ENCODE data around the gene RTKN2.
A peak's percentile ranks its signal among the peaks of the same experiment; 100 is the strongest.
"Not testable (repeated sequence)": the region's sequence is repeated elsewhere in the genome, so short reads cannot be mapped to it uniquely, and the experiment has no call there.

The RTKN2 gene

GRCh38 chr10:62258926-62259325 lies 9.7 kb downstream of the RTKN2 start:
- DNase-seq (ENCODE audit: low read depth), result no peak

DNA sequence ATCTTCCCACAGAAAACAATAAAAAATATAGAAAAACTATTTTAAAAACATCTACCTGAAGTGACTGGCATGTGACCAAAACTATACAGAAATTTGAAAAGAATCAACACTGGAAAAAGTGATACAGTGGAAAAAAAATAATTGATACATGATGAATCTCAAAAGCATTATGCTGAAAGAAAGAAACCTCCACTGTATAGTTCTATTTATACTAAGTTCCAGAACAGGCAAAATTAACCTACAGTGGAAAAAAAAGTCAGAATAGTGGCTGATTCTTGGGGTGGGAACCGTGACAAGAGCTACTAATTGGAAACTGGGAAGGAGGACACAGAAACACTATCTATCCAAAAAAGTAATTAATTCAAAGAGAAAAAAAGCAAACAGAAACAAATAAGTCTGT lies 14.9 kb downstream of the RTKN2 start:
- DNase-seq (ENCODE audit: low read depth), result no peak

DNA sequence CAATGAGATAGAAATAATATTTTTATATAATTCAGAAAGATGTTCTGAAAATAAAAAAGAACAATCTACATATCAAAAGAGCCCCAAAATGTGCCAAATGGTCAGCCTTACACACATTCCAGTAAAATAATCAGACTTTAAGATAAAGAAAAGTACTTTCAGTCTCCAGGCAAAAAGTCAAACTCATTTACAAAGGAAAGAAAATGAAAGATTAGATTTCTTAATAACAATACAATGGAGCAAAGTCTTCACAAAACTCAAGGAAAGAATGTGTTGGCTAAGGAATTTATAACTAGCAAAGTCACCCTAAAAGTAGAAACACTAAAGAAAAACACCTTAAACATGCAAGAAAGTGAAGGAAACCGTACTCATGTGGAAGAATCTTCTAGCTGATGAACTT lies 16.6 kb downstream of the RTKN2 start:
- DNase-seq (ENCODE audit: low read depth), result no peak

DNA sequence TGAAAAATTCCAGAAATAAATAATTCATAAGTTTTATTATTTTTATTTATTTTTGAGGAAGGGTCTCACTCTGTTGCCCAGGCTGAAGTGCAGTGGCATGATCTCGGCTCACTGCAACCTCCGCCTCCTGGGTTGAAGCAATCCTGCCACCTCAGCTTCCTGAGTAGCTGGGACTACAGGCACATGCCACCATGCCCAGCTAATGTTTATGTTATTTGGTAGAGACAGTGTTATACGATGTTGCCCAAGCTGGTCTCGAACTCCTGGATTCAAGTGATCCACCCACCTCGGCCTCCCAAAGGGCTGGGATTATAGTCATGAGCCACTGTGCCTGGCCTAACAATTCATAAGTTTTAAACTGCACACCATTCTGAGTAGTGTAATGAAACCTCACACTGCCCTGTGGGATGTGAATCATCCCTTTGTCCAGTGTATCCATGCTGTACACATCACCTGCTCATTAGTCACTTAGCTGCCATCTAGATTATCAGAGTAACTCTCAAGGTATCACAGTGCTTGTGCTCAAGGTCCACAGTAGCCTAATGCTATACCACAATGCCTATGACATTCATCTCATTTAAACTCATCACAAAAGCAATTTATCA lies 17.9 kb downstream of the RTKN2 start:
- DNase-seq (ENCODE audit: low read depth), result no peak

DNA sequence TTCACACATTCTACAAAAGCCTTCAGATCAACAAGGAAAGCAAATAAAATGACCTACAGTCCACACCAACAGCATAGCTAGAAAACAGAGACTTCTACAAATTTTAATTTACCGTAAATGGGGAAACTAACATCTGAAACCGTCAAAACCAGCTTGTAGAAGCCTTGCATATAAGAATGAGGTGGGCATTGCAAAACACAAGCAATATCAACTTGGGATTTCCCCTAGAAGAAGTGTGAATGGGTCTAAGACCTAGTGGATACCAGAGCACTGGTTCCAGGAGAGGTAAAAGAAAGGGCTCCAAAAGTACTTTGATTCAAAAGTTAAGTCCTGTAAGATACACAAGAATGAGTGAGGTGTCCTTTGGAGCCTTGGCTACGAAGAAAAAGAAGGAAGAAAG lies 18.7 kb downstream of the RTKN2 start:
- no peak for DNase-seq (ENCODE audit: low read depth)

DNA sequence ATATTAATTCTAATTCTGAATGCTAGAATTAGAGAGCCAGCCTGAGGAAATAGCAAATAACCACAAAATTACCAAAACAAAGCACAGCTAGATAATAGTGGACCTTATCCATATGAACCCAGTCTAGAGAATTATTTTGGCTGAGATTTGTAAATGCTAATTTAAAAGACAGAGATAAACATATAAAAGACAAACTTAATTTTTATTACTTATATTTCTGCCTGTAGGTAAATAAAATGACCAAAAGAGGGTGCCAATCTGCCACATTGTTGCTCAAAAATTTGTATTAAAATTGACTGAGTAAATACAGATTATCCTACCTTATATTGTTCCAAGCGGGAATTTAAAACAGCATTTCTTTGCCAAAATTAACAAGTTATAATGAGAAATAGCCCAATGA lies 20.2 kb downstream of the RTKN2 start:
- no peak for DNase-seq (ENCODE audit: low read depth)

DNA sequence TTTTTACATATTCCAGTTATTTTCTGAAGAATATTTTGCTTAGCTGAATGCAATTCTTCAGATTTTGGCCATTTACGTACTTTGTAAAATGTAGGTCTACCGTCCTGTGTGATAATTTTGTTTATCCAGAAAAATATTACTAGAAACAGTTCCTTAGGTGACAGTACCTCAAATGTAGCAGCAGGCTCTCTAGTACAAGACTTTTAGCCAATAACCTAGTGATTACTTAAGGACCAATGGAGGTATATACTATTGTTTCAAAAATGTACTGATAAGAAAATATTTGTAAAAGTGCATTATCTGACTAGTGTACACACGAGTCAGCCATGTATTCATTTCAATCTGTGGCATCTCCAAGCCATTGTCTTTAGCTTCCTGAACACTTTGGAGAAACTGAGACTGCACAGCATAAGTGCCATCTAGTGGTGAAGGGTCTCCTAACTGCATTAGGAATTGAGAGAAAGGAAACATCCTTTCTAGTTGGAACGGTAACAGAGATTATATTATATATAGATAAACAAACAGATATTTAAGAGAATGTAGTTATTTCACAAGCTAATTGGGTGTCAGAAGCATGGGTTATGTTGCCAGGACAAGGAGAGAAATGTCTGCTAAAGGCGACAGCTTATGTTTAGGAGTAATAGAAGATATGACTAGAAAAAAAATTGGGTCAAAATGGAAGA lies 23.7 kb downstream of the RTKN2 start:
- peak; percentile 8 for DNase-seq (ENCODE audit: low read depth)

DNA sequence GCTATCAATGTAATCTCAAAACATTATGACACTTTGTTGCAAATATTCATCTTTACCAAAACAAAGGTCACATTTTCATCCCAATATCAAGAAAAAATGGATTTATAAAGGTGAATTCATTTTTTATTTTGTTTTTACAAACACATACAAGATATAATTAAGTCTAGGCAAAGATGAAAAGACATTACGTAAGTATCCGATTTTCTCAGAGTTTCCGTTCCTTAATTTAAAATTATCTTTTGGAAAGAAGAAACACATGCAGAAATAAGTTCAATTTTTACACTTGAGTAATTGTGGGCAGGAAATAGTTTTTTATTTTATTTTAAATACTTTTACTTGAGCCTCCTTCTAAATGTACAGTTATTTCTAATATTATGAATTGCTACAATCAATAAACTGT lies 24.6 kb downstream of the RTKN2 start:
- no peak for DNase-seq (ENCODE audit: low read depth)

GRCh38 chr10:62243647-62243997 lies 25.0 kb downstream of the RTKN2 start:
- DNase-seq (ENCODE audit: low read depth), result no peak

DNA sequence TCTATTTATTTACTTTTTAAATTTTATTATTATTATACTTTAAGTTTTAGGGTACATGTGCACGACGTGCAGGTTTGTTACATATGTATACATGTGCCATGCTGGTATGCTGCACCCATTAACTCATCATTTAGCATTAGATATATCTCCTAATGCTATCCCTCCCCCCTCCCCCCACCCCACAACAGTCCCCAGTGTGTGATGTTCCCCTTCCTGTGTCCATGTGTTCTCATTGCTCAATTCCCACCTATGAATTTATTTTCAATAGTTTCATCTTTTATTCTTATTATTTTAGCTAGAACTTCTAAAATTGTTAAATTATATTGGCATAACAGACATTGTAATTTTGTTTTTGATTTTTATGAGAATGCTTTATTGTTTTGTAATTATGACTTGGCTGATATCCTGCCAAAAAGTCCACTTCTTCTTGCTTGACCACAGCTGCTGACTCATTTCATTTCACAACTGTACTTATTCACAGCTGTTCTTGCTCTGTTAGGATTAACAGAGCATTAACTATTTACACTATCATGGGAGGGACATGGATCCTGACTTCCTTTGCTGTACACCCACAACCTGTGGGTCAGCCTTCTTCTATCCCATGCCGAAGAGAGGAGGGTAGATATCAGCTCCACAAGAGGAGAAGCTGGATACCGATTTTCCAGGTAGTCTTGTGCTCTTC lies 25.5 kb downstream of the RTKN2 start:
- DNase-seq (ENCODE audit: low read depth), result not testable (repeated sequence)

GRCh38 chr10:62241521-62241920 lies 27.1 kb downstream of the RTKN2 start:
- DNase-seq (ENCODE audit: low read depth), result not testable (repeated sequence)

DNA sequence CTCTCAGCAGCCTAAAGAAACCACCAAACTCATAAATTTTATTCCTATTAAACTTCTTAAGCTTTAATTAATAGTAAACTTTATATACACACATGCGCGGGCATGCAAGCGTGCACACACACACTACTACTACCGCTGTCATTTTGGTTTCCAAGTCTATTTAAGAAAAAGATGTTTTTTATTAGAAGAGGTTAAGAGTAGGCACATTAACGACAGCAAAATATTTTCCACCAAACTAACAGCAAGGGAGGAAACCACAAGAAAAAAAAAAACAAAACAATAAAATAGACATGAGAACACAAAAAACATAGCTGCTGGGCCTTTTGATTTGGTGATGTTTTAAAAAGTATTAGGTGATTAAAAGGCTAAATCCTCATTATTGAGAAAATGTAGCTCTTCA lies 28.6 kb downstream of the RTKN2 start:
- no peak for DNase-seq (ENCODE audit: low read depth)

DNA sequence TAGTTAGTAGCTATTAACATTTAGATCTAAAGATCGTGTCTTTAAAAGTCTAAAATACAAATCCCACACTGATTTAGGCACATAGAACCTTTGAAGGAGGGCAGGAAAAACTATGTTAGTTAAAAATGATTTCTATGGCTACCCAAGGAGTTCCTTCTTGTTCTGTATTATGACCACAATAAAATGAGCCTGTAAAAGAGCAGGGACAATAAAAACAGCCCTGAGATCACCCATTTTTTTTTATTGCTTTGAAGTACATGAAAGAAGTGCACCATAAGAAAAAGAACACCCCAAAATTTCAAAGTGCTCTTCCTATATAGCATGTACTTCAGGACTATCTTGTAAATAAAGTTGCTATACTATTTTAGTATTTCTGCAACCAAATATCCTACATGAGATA lies 29.8 kb downstream of the RTKN2 start:
- DNase-seq (ENCODE audit: low read depth), result no peak

DNA sequence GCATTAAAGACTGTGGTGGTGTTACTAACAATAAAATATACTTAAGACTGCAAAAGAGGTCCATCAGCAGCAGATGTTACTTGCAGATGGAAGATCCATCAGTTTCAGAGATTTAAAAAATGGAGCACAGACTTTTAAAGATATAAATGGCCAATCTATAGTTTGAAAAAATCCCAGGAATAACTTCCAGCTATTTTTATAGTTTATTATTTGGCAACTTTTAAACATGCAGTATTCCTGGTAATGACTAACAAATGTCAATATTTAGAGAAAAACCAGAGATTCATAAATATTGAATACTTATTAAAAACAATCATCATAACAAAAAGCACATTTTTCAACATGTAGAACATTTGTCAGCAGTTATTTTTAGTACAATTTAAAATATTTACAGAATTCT lies 30.7 kb downstream of the RTKN2 start:
- DNase-seq (ENCODE audit: low read depth), result no peak

DNA sequence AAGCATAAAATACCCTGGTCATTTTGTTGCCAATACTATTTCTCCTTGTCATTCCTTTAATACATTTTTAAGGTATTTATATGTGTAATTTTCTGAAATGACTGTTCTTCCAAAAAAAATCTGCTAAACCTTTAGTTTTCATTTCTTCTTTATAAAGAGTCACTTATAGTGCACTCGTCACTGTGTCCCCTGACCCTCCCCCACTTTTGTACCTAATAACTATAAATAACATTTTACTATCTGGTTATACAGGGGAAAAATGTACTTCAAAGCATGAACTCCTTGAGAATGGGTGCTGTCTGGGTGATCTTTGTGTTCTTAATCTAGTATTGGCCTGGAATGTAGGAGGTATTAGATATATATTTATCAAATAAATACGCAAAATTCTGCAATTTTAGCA lies 31.1 kb downstream of the RTKN2 start:
- no peak for DNase-seq (ENCODE audit: low read depth)

DNA sequence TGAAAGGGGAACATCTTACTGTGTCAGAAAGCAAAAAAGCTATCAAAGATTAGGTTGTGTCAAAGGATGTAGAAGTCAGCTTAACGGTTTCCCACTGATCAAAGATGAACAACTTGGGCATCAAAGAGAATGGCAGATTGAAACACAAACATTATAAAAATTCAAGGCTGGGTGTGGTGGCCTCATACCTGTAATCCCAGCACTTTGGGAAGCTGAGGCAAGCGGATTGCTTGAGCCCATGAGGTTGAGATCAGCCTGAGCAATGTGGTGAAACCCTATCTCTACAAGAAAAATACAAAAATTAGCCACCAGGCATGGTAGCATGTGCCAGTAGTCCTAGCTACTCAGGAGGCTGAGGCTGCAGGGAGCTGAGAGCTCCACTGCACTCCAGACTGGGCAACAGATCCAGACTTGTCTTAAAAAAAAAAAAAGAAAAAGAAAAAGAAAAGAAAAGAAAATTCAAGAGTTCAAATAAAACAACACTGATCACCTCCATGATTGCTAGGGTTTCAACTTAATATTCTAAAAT lies 34.5 kb downstream of the RTKN2 start:
- no peak for DNase-seq (ENCODE audit: low read depth)

DNA sequence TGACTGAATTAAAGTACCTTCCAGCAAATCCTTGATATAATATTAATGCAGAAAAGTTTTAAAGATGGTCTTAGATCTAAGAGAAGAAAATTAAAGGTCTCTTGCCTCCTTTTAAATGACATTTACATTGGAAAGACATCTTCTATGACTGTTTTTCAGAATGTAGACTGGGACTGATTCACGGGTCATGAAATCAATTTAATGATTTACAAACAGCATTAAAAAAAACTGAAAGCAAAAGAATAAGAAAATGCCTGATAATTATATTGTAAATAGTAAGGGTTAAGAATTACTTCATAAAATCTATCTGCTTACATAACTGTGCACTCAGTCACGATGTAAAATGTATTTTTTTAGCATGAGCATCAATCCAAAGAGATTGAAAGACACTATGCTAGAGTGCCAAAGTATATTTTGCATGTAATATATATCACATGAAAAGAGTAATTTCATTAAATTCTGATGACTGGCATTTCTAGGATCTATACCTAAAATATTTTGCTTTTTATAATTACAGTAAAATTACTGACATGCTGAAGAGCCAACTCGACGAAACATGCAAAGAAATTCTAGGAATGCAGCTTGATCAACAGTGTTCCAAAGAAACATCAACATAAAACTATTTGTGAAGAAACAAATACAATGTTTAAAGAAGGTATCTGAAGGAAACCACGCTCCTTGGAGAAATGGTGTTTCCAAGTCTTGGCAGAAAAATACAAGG lies 35.1 kb downstream of the RTKN2 start:
- no peak for DNase-seq (ENCODE audit: low read depth)

- no peak for DNase-seq (ENCODE audit: low read depth)
These were observed 36.8 kb downstream of the RTKN2 start for GRCh38 chr10:62231805-62232204.

GRCh38 chr10:62231371-62231770 lies 37.3 kb downstream of the RTKN2 start:
- no peak for DNase-seq (ENCODE audit: low read depth)

DNA sequence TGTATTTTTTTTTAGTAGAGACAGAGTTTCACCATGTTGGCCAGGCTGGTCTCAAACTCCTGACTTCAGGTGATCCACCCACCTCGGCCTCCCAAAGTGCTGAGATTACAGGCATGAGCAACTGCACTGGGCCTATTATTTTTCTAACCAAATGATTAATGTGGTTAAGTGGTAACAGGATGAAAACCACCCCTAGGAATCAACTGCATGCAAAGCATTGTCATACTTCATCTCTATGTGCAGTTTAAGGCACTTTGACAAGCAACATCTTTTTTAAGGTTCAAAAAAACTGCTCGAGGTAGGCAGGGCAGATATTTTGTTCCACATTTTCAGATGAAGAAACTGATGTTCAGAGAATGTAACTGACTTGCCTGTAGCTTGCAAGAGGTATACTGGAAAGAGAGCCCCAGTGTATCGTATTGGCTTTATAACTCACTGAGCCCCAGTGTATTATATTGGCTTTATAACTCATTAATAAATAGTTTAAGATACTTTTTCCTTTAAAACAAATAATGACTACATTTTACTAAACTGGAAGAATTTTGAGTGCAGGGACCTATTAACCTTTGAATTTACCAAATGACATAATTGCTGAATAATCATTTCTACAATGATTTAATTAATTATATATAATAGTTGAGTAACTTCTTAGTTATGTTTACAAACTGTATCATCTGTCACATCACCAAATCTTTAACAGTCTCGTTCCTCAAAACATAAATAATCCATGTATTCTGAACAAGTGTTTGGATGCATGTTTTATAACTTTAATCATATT lies 38.1 kb downstream of the RTKN2 start:
- no peak for DNase-seq (ENCODE audit: low read depth)

- DNase-seq (ENCODE audit: low read depth), result no peak
These were observed 43.3 kb downstream of the RTKN2 start for GRCh38 chr10:62225362-62225761.

DNA sequence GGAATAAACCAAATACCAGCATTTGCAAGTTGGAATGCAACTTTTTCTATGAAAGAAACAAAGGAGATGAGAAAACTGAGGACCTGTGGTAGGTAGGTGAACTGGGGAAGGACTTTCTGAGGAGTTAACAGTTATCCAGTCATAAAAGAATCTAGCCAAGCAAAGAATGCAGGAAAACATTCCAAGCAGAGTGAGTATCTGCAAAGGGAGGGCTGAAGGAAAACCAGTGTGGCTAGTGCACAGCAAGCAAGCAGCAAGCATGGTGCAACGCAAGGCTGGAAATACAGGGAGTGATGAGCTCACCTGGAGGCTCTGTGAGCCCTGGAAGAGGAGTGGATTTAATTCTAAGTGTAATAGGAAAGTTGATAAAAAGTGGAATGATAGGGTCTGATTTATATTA lies 44.0 kb downstream of the RTKN2 start:
- DNase-seq (ENCODE audit: low read depth), result no peak

All from activated T-helper 1 cell treated with Interleukin-2 at 50 U/mL for 16 hours (primary cell).